ENCODE measurements around the gene COLGALT1.

DNA sequence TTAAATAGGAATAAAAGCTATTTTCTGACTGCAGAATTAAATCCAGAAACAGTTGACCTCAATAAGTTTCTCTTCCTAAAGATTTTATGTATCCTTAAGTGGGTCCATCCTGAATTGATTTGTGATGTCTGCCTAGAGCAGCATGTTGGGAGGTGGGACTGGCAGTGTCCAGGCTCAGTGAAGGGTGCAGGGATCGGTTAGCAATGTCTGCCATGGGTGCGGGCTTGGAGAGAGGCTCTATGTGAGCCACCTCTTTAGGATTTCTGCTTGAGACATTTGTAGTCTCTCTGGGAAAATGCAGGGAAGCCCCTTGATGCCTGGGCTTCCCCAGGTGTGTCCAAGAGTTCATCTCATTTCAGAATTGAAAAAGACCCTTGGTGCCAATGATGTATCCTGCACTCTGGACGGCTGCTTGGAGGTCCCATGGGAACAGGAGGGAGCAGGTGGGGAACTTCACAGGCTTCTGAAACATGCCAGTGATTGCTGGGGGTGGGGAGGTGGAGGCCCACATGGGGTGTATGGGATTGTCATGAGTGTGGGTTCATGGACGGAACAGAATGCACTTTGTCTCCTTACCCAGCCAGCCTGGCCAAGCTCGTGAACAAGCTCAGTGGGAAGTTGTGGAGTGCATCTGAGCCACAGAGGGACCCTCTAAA lies 6.2 kb upstream of the COLGALT1 start:
- TF ChIP-seq POLR2A (IDR thresholded peaks at IDR 0.05; ENCODE audit: low read length) (no peak), GATA1 (IDR thresholded peaks at IDR 0.05; ENCODE audit: low read depth, low read length) (no peak)
